ENCODE measurements around the gene KIF19.

GRCh38 chr17:74374858-74375257 lies 48.8 kb downstream of the KIF19 start:
- TF ChIP-seq CTCF (conservative IDR thresholded peaks at IDR 0.05) = no peak
- no peak for TF ChIP-seq EZH2 (IDR thresholded peaks at IDR 0.05; ENCODE audit: low read depth)
